HL-60 (cell line): ENCODE results near the gene TUT4.

Experiments used
- DNase-seq, 2 experiments: peaks; one replicate each; pipeline ENCODE4 v3.0.0-alpha.2; 2010 to 2020; ENCODE audit warnings: low read depth in 1 of 2, low spot score in 1 of 2
- H3K27ac ChIP-seq: fragments of 250-450 bp; sonication (Bioruptor Pico); replicated peaks from 2 replicates; pipeline ENCODE4 v1.5.1; 2020; ENCODE audit warnings: mild to moderate bottlenecking, moderate library complexity
- H3K27me3 ChIP-seq: fragments of 250-450 bp; sonication (Bioruptor Pico); 2 replicates; pipeline ENCODE4 v1.5.1; 2021; ENCODE audit warnings: mild to moderate bottlenecking, moderate library complexity; ENCODE audit not compliant: insufficient read depth, poor library complexity, severe bottlenecking
- H3K4me3 ChIP-seq: replicated peaks from 2 replicates; pipeline ENCODE4 v1.5.1; 2011; ENCODE audit warnings: mild to moderate bottlenecking, control low read depth, low read length; ENCODE audit not compliant: insufficient read depth
- CTCF ChIP-seq: IDR thresholded peaks from one replicate; pipeline ENCODE4 v1.5.1; 2011; ENCODE audit warnings: low read length, control low read depth, inconsistent platforms; ENCODE audit not compliant: insufficient read depth
- GABPA ChIP-seq: IDR thresholded peaks from 2 replicates; pipeline ENCODE4 v1.6.1; 2012; ENCODE audit warnings: low read depth
- POLR2AphosphoS5 ChIP-seq: IDR thresholded peaks from 2 replicates; pipeline ENCODE4 v1.6.1; 2012; ENCODE audit warnings: low read depth
- REST ChIP-seq: IDR thresholded peaks from 2 replicates; pipeline ENCODE4 v1.6.1; 2012; ENCODE audit warnings: low read depth; ENCODE audit not compliant: insufficient replicate concordance
- SPI1 ChIP-seq: IDR thresholded peaks from 2 replicates; pipeline ENCODE4 v1.6.1; 2012; ENCODE audit warnings: low read depth, mild to moderate bottlenecking, borderline replicate concordance

The TUT4 gene

GRCh38 chr1:52424231-52424636 lies 128.7 kb downstream of the TUT4 start:
- no peak for TF ChIP-seq CTCF
- TF ChIP-seq SPI1, result peak; percentile 91
- Histone ChIP-seq H3K27ac (peak overlapping the region; percentile 62), H3K4me3 (no peak overlapping the region), H3K27me3 (no peaks in the 10 kb centered on the region)
- peak in 1 of 2 experiments; percentile 73 for DNase-seq

- Histone ChIP-seq H3K4me3 (no peak overlapping the region), H3K27ac (peak overlapping the region; percentile 62), H3K27me3 (no peaks in the 10 kb centered on the region)
- no peak for TF ChIP-seq POLR2AphosphoS5
- no peak for TF ChIP-seq CTCF
- no peak for TF ChIP-seq GABPA
- no peak for TF ChIP-seq SPI1
- no peak for TF ChIP-seq REST
- peak in 1 of 2 experiments; percentile 39 for DNase-seq
These were observed 129.1 kb downstream of the TUT4 start for GRCh38 chr1:52423771-52424170.

GRCh38 chr1:52423055-52423454 lies 129.8 kb downstream of the TUT4 start:
- DNase-seq, result no peak
- Histone ChIP-seq H3K27me3 (no peaks in the 10 kb centered on the region), H3K4me3 (no peak overlapping the region), H3K27ac (peak overlapping the region; percentile 62; the same call in 1 of the 2 replicates)
- TF ChIP-seq CTCF (no peak), REST (no peak), SPI1 (no peak), POLR2AphosphoS5 (no peak), GABPA (no peak)

GRCh38 chr1:52420713-52421112 lies 132.2 kb downstream of the TUT4 start:
- no peak for DNase-seq
- no peak for TF ChIP-seq GABPA
- no peak for TF ChIP-seq CTCF
- TF ChIP-seq REST, result no peak
- TF ChIP-seq SPI1, result no peak
- no peak for TF ChIP-seq POLR2AphosphoS5

More at GRCh38 chr1:52420713-52421112, 132.2 kb downstream of the TUT4 start:
- no peaks in the 10 kb centered on the region for H3K27me3 ChIP-seq
- no peak overlapping the region for H3K27ac ChIP-seq
- no peak overlapping the region for H3K4me3 ChIP-seq
